ENCODE data around the gene TPO.

Gene TPO

GRCh38 chr2:1539973-1540372 lies 126.7 kb downstream of the TPO start:
- DNase-seq: no peak

GRCh38 chr2:1540481-1540880 lies 127.2 kb downstream of the TPO start:
- no peak for DNase-seq

- DNase-seq: no peak
These were observed 127.8 kb downstream of the TPO start for GRCh38 chr2:1541040-1541439.

GRCh38 chr2:1541819-1542475 lies 128.7 kb downstream of the TPO start:
- DNase-seq: no peak

GRCh38 chr2:1542971-1543370 lies 129.7 kb downstream of the TPO start:
- DNase-seq: no peak

GRCh38 chr2:1543776-1544477 lies 130.7 kb downstream of the TPO start:
- DNase-seq: no peak

GRCh38 chr2:1544478-1545069 lies 131.3 kb downstream of the TPO start:
- DNase-seq: no peak

- DNase-seq: no peak
These were observed 132.8 kb downstream of the TPO start for GRCh38 chr2:1546023-1546591.

- no peak for DNase-seq
These were observed 133.6 kb downstream of the TPO start for GRCh38 chr2:1546901-1547300.

- DNase-seq: no peak
These were observed 135.8 kb downstream of the TPO start for GRCh38 chr2:1548910-1549673.

- no peak for DNase-seq
These were observed 136.8 kb downstream of the TPO start for GRCh38 chr2:1550076-1550475.

GRCh38 chr2:1550658-1551316 lies 137.5 kb downstream of the TPO start:
- no peak for DNase-seq

GRCh38 chr2:1551905-1552304 lies 138.6 kb downstream of the TPO start:
- no peak for DNase-seq

GRCh38 chr2:1552611-1553010 lies 139.3 kb downstream of the TPO start:
- DNase-seq: no peak

- DNase-seq: no peak
These were observed 140.5 kb downstream of the TPO start for GRCh38 chr2:1553671-1554295.

GRCh38 chr2:1556286-1556685 lies 143.0 kb downstream of the TPO start:
- no peak for DNase-seq

GRCh38 chr2:1556776-1557466 lies 143.7 kb downstream of the TPO start:
- DNase-seq: no peak

GRCh38 chr2:1557467-1557820 lies 144.2 kb downstream of the TPO start:
- no peak for DNase-seq

GRCh38 chr2:1559589-1560175 lies 146.4 kb downstream of the TPO start:
- DNase-seq: no peak

- no peak for DNase-seq
These were observed 148.0 kb downstream of the TPO start for GRCh38 chr2:1561259-1561658.

GRCh38 chr2:1561811-1562421 lies 148.7 kb downstream of the TPO start:
- DNase-seq: no peak

Data from GDM1 (cell line).